ENCODE data around the gene PPT1.
"Not testable (repeated sequence)": the region's sequence is repeated elsewhere in the genome, so short reads cannot be mapped to it uniquely, and the experiment has no call there.

PPT1 gene

DNA sequence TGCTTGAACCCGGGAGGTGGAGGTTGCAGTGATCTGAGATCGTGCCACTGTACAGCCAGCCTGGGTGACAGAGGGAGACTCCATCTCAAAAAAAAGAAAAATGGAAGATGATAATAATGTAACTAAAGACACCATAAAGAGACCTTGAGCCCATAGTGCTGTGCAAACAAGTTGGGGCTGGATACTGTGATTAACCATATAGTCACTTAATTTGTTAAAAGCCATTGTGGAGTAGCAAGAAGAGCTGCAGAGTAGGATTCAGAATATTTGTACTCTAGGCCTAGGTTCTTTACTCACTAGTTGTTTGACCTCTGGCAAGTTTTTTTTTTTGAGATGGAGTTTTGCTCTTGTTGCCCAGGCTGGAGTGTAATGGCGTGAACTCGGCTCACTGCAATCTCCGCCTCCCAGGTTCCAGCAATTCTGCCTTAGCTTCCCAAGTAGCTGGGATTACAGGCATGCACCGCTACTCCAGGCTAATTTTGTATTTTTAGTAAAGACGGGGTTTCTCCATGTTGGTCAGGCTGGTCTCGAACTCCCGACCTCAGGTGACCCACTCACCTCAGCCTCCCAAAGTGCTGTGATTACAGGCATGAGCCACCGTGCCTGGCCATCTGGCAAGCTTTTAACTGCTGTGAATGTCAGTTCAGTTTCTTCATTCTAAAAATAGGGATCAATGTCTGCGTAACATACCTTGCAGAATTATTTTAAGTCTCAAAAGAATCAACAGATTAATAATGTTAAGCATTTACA lies 43.7 kb downstream of the PPT1 start:
- DNase-seq: no peak

DNA sequence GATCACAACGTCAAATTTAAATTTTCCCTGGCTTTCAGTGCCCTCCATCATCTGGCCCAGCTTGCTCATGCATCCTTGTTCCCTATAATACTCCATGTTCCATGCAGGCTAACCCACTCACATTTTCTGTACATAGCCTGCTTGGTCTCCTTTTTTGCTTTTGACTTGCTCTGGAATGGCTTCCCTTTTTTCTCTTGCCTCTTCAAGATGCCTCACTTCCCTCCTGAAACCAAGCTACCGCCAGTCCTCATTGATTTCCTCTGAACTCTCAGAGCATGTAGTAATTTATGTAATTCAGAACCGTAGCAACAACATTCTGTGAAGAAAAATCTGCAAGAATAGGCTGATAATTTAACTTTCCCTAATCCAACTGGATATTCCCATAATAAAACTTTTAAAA lies 46.2 kb downstream of the PPT1 start:
- DNase-seq: no peak

DNA sequence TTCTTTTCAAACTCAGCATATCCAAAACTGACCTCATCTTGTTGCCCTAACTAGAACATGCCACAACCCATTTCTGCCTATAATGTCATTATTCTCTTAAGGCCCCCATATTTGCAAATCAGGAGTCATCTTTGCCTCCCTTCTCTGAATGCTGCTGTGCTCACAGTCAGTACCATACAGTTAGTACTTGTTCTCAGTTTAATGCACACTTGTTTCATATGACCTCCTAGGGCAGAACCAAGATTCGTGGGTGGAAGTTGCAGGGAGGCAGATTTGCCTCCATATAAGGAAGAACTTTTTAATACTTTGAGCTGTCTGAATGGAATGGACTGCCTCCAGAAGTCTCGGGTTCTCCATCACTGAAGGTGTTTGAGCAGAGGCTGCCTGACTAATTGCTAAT lies 47.3 kb downstream of the PPT1 start:
- DNase-seq: no peak

DNA sequence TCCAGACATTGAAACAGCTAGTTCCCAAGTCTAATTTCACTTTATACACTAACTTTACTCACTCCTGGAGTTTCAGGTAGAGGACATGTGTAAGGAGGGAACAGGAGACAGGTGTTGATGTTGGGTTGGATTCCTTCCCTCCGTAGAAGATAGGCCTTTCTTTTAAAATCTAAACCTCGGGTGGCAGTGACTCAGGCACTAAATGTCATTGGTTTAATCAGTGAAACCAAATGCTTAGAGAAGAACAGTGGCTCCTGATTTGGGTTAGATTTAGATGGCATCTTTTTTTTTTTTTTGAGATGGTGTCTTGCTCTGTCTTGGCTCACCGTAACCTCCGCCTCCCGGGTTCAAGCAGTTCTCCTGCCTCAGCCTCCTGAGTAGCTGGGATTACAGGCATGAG lies 49.3 kb downstream of the PPT1 start:
- DNase-seq: no peak

DNA sequence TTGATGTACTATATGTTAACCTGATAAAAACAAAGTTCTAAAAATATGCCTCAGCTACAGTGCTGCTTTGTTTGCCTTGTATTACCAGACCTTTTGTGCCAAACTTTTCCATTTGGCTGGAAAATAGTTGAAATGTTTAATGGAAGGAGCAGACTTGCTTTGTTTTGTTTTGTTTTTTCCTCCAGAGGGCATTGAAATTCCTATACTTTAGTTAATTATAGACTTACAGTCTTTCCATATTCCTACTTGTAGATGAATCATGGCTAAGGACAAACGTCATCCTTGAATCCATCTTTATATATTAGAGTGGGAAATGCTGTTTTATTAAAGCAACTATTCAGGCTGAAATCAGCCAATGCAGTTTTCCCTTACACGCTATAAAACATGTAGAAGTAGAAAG lies 49.8 kb downstream of the PPT1 start:
- no peak for DNase-seq

DNA sequence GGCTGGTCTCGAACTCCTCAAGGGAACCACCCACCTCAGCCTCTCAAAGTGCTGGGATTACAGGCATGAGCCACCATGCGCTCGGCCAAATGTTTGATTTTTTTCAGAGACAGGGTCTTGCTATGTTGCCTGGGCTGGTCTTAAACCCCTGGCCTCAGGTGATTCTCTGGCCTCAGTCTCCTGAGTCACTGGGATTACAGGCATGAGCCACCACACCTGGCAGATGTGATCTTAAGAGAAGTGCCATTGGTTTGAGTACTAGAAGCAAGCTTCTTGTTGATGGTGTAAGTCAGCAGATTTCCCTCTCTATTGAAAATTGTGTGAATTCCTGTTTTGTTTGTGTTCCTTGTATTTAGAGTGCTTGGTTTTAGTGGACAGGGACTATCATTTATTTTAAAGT lies 51.3 kb downstream of the PPT1 start:
- no peak for DNase-seq

DNA sequence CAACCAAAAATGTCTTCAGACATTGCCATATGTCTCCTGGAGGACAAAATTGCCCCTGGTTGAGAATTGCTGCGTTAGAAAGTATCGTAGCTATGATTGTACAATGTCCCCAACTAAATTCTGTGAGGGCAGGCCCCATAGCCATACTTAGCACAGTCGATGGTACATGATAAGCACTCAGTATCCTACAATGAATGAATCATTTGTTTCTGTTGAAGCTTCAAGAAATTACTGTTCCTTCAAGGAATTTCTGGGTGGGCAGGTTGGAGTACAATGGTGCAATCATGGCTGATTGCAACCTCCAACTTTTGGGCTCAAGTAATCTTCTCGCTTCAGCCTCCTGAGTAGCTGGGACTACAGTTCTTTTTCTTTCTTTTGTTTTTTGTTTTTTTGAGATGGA lies 51.9 kb downstream of the PPT1 start:
- DNase-seq: no peak

DNA sequence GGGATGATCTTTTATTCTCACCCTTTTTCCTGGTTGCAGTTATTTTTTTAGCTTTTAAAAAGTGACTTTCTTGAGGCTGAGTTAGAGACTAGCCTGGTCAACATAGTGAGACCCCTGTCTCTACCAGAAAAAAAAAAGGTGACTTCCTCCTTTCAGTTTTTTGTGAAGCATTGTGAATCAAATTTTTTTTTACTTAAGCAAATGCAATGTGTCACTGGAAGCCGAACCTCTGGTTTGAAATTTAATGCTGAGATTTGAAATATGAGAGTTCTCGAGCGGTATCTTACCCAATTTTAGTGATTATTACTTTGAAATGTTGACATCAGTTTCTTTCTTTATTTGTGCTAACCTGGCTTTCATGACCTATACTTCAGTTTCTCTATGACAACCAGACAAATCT lies 52.9 kb downstream of the PPT1 start:
- DNase-seq: no peak

DNA sequence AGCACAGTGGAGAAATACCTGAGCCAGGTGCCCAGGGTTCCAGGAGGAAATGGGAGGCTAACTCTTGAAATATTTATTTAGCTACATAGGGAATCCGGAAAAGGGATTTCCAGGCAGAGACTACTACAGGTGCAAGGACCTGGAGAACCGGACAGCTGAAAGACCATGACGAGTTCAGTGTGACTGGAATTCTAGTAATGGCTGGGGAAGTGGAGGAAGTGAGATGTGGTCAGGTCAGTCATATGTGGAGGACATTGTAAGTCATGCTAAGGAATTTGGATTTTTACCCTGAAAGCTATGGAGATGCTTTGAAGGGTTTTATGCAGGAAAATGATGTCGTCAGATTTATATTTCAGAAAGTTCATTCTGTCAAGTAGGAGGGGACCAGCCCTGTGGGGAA lies 54.7 kb downstream of the PPT1 start:
- DNase-seq: no peak

DNA sequence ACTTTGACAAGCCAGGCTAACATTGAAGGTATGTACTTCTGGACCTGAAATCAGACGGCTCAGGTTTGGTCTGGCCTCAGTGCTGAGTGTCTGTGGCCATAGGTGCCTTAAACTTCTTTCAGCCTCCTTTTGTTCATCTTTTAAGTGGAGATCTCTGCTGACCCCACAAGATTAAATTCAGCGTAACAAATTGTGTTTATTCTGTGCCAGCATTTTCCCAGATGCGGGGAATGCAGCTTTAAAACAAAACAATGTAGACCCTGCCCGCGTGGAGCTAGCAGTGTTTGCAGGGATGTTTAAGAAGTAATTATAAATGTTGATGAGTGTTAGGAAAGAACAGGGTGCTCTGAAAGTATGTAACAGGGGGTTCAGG lies 55.6 kb downstream of the PPT1 start:
- no peak for DNase-seq

DNA sequence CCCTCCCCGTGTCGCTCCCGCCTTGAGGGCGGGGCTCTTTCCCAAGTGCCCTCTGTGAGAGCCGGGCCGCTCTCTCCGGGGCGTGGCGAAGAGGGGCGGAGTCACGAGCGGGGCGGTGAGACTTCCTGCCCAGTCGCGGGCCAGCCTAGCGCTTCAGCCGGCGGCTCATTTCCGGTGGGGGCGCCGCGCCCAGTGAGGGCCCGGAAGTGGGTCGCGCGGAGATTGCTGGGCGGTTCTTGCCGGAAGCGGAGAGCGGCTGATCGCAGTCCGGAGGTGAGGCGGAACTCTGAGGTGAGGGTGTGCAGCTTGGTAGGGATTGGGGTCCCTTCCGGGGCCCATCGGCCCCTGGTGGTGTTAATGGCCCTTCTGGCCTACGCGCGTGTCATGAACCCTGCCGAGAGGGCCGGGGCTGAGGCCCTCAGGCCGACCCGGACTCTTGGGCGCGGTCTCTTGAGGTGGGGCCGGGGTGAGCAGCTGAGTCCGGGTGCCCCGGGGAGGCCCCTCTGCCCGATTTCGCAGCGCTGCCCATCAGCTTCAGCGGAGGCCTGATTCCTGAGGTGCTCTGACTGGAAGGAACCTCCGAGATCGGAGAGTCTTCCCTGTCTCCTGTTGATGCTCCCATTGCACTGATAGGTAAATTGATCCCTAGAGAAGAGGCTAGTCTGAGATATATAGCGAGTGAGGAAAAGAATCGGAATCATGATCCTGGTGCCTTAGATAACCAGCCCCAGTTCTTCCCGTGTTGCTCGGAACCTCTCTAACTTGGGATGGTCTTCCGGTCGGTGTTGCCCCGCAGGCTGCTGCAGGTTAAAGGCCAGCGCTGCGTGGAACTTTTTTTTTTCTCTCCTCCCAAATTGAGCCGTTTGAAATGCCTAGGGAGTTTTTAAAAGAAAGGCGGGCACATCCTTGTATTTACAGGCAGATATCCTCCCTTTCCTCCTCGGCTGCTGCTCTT lies 56.3 kb downstream of the PPT1 start, which contains the start of gene CAP1:
TSS of gene CAP1 (plus strand) at position 219 of the 955 bp plus-strand sequence. CDS start 18,618 bp downstream, outside the sequence.
- DNase-seq: peak; percentile 100

DNA sequence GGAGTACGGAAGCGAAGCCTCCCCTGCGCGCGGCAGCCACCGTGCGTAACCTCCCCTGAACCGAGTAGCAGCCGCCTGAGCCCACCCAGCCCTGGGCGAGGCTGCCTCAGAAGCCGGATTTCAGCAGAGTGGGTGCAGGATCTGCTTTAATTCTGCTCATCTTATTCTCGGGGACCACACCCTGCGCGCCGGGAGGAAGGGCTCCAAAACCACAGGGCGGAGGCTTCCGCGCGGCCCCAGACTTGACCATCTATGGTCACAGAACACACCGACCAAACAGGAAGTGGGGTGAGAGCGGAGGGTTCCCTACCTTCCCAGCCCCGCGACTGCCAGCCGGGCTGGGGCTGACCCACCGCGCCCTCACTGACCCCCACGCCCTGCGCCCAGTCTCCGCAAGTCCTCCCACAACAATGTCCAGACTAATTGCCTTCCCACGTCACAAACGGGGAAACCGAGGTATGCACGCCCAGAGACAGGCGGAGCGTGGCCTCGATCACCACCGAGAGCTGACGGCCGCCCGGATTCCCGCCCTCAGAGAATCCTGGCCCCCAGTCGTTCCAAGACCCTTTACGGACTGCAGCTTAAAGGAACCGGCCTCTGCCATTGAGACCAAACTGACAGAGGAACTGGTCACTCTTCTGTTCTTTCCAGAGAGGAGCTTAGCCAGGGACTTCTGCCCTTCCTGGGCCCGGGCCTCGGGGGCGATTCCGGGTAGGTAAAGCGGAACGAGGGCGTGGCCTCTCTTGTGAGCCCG lies 57.1 kb downstream of the PPT1 start:
- DNase-seq: peak; percentile 87

DNA sequence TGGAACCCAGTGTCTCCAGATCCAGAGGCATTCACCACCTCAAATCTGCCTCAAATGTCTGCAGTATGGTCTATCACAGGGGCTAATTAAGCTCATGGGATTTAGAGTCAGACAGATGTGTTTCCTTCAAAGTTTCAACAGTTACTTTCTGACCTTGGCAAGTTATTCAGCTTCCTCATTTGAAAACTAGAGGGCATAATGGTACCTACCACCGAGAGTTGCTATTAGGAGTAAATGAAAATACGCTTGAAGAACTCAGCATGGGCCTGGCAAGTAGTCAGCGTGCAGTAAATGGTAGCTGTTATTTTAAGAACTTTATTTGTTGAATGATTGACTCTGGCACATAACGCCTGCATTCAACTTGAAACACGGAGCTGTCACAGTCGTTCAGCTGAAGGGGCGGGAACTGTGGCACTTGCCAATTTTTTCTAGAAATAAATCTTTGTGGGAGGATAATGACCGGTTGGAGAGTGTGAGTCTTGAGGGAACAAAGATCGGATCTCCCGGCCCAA lies 57.8 kb downstream of the PPT1 start:
- no peak for DNase-seq

DNA sequence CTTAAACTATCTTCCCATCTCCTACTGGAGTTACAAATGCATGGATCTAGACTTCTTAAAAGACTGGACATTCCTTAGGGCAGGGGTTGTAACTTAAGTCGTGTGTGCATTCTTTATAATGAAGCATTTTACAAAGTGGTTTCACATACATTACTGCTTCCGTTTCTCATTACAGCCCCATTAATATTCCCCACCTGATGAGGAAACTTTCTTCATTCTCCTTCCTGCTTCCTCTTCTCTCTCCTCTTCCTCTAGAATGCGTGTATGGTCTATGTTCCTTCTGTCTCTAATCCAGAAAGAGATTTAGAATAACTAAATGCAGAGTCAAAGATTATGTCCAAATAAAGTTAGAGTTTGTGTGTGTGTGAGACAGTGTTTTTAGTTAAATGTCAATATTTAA lies 58.4 kb downstream of the PPT1 start:
- DNase-seq: no peak

DNA sequence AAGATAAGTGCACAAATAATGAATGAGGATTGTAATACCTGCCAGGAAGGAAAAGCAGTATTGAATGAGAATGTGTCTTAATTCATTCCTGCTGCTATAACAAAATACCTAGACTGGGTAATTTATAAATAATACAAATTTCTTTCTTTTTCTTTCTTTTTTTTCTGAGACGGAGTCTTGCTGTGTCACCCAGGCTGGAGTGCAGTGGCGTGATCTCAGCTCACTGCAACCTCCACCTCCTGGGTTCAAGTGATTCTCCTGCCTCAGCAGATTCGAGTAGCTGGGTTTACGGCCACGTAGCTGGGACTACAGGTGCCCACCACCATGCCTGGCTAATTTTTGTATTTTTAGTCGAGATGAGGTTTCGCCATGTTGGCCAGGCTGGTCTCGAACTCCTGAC lies 59.8 kb downstream of the PPT1 start:
- DNase-seq: not testable (repeated sequence)

DNA sequence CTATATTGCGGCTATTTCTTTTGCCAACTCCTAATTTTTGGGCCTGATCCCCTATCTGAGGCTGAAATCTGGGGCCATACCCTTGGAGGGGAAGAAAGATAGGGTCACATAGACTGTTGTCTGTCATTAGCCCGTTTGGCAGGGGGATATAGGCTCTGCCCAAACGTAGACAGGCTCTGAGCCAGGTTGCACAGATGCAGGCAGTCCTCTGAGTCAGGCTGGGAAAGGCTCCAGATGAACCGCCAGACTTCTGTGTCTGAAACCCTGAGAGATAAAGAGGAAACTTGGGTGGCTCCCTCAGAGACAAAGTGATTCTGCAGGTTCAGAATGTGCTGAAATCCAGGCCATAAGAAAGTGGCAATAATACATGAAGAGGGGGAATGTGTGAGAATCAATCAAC lies 60.5 kb downstream of the PPT1 start:
- DNase-seq: peak; percentile 60

DNA sequence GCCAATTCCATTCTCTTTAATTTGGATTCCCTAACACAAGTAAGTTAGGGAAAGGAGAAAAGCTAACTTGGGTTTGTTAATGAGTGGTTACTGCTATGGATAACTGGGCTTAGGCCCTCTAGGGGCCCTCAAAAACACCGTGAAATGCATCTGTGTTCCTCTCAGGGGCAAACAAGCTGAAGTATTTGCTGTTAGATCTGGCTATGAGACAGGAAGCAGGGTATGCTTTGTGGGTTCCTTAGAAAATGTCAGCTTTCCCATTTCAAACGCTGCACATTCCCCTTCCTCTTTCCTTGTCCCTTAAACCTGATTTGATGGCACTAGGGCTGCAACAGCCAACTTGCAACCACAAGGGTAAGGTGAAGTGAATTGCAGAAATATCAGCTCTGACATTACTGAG lies 62.2 kb downstream of the PPT1 start:
- no peak for DNase-seq

DNA sequence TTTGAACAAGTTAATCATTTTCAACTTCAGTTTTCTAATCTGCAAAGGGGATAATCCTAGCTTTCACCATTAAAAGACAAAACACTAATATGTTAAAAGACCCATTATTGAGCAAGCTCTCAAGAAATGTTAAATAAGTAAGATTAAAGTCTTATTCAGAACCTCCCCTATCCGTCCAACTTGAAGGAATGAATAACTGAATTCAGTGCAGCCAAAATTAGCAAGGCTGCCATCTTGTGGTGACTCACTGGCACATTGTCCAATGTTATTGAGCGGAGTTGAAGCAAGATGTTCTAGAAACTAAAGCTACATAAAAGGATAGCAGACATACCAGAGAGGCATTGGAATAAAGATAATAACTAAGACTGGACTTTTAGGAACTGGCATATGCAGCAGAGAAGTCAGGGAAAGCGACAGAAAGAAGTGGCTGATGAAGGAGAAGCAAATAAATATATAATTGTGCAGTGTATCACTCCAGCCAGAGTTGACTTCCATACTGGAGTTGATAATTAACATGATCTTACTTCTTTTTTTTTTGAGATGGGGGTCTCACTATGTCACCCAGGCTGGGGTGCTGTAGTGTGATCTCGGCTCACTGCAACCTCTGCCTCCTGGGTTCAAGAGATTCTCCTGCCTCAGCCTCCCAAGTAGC lies 64.7 kb downstream of the PPT1 start:
- DNase-seq: peak; percentile 46

DNA sequence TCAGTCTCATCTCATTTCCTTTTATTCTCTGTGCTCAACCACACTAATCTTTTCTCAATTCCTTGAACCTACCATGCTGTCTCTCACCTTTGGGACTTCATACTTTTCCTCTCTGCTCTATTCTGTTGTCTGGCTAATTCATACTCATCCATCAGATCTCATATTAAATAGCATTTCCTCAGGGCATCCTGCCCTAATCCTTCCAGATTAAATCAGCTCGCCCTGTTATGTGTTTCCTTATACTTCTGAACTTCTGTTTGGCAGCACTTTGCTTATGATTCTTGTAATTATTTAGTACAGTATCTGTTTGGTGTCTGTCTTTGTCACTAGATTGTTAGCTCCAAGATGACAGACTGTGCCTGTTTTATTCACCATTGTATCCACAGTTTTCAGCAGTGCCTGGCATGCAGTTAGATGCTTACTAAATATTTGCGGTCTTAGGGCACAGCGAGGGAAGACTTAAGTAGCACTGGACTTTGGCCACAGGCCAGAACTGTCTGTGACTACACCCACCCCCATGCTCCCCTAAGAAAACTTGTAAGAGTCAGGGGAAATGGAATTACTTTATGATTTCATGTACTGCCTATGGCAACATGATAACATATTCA lies 66.4 kb downstream of the PPT1 start:
- no peak for DNase-seq

DNA sequence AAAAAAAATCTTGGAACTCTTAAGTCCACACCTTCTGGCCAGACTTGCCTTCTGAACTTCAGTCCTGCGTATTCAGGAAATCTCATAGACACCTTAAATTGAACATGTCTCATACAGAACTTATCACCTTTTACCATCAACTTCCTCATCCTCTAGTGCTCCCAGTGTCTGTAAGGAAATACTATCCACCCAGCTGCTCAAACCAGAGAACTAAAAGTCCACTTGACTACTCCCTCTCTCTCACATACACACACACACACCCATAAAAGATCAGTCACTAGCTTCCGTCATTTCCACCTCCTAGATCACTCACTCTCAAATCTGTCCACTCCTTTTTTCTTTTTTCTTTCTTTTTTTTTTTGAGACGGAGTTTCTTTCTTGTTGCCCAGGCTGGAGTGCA lies 67.4 kb downstream of the PPT1 start:
- no peak for DNase-seq

DNA sequence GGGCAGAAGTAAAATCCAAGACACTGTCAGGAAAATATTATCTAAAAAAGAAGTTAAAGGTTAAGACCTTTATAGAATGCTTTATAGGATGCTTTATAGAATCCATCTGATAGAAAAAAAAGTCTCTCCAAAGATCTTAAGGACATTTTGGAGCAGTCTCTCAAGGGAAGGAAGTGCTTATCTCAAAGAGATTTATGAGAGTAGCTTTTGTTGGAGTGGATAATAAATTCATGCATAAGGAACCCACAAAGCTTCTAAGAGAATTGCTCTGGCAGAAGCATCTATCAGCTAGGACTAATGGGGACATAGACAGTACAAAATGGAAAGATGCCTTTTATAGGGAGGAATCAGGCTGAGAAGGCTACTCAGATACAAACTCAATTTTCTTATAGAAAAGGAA lies 69.4 kb downstream of the PPT1 start:
- DNase-seq: no peak

DNA sequence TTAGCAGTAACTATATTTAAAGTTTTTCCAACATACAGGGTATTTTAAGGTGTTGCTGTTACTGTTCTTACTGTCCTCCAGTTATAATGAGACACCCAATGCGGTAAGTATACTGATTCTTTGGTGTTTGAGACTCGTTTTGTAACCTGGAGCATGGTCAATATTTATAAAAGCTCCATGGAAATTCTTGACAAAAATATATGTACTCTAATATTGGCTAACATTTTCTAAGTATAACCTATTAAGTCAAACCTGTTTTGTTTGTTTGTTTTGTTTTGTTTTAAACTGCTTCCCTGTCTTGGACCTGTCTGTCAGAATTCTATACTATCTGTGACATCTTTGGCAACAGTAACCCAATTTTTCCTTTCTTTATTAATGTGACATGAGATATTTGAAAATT lies 72.4 kb downstream of the PPT1 start:
- DNase-seq: no peak

Data from right forelimb (tissue), 1 donor.